Activated CD4-positive, alpha-beta T cell treated with anti-CD3 and anti-CD28 coated beads for 4 hours (primary cell): ENCODE measurements around the gene CCDC141.

Source experiments
- DNase-seq, 2 donors: peaks; one replicate each; pipeline ENCODE4 v3.0.0-alpha.2; 2020

Gene CCDC141

DNA sequence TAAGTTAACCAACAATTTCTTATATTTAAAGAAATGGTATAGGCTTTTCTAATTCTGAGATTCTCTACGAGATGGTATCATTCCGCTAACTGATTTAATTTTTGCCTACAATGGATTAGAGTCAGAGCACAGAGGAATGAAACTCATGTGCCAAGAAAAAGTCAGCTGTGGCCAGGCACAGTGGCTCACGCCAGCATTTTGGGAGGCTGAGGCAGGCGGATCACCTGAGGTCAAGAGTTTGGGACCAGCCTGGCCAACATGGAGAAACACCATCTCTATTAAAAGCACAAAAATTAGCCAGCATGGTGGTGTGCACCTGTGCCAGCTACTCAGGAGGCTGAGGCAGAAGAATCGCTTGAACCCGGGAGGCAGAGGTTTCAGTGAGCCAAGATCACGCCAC is 225.8 kb downstream of the CCDC141 start:
- no peak for DNase-seq

DNA sequence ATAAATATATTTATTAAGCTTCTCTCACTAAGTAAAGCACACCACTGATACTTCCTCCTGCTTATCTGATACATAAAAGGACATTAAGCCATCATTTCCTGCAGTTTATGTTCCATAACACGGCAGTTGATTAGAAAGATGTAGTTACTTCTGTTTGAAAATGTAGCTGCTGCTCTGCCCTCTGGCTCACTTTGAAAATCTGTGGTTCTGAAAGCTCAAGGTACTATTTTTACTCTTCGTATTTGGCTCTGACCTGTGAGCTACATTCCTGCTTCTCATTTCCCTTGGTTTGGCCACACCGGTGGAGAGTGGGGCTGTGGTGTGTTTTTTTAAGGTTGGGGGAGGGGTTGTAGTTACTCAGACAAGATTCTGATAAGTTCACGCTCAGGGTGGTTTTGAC is 229.9 kb downstream of the CCDC141 start:
- no peak for DNase-seq

DNA sequence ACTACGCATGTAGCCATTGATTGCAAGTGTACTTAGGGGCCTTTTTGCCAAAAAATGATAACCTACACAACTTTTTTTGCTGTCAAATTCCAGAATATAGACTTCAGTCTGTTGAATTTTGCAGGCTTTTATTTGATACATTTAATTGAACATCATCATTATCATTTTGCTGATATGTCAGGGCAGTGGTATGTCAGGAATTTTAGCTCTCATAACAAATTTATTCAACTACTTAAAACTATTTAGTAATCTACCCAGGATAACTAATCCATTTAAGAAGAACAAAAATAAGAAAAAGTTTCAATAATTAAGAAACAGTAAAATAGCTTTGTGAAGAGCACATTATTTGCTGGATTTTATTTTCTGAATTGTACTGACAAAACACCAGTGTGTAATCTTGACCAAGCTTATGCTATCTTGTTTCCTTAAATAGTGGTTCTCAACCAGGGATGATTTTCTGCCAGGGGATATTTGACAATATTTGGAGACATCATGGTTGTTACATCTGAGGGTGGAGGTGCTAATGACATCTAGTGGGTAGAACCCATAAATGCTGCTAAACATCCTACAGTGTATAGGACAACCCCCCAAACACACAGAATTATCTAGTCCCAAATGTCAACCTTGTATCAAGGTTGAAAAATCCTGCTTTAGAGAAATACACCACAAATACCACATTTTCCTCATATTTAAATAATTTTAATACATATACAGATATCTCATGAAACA is 230.6 kb downstream of the CCDC141 start:
- no peak for DNase-seq

DNA sequence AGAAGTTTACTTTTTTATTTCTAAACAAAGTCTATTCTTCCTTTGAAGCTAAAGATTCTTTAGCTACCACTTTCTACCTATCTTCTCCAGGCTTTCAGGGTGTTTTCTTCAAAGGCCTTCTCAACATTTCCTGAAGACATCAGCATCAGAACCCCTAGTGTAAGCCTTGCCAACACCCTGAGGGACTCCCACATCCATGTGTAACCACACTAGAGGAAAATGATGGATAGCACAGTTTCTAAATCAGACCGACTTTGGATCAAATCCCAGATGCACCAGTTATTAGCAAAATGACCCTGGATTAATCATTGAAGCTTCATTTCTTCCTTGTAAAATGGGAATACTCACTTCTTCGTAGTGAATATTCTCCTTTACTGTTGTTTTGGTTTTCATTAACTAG is 238.0 kb downstream of the CCDC141 start:
- no peak for DNase-seq

DNA sequence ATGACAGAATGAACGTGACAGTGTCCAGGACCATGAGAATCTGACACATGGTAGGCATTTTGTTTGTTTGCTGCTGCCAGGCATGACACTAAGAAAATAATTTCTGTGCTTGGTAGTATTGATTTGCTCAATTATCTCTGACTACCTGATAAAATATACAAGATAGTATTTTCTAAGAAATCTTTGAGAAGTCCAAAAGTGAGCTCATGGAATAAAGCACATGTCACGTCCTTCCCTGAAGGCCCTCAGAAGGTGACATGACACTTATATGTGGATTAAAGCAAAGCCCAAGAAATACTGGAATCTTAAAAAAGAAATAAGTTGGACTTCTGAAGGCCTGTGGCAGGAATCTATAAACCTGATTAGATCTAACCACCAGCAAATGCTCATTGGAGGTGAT is 238.9 kb downstream of the CCDC141 start:
- no peak for DNase-seq

DNA sequence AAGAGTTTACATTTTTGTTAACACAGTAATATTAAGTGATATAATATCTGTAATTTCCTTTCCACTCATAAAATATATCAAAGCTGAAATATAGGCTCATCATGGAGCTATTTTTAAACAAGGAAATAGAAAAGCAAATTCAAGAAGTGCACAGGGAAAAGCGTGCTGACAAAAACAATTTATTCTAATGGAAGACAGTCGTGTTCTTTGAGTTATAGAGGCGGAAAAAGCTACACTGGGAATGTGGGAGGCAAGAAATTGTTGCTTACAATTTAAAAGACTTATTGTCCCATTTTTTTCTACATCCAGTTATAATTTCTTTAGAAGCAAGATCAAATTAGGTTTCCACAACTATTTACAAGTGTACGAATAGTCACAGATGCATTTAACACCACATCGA is 239.5 kb downstream of the CCDC141 start:
- DNase-seq: no peak

DNA sequence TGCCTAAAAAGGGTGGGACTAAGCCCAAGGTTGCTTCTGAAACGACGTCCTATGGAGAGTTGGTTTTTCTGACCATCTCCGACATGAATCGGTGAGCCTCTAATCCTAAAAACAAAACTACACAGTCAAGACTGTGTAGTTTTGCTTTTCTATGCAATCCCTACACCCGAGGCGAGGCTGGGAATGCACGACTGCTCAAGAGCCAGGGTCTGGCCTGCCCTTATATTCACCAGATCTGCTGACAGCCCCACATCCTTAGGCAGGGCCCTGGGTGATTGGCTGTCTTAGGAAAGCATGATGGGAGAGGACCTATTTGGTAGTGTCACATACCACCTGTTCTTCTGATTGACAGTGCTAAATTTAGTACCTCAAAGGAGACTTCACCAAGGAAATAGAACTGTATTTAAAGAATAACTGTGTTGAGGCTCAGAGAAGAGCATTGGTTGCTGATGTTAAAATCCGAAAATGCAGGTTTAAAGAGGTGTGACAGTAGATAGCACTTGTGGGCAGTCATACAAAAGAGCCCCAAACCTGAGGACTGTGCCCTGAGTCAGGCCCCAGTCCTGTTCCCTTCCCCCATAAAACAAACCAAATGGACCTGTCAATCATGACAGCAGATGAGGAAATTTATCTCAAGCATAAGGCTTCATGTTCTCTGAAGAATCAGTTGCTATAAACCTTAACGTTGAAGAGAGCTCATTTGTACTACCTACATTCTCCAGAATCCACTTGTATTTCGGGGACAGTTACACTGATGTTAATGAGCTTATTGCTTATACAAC is 242.5 kb downstream of the CCDC141 start, which contains the start of gene TTN:
Gene TTN, minus strand, starts transcription at position 197 of the 782 bp plus-strand sequence. CDS start 2,781 bp downstream, outside the sequence.
- no peak for DNase-seq

DNA sequence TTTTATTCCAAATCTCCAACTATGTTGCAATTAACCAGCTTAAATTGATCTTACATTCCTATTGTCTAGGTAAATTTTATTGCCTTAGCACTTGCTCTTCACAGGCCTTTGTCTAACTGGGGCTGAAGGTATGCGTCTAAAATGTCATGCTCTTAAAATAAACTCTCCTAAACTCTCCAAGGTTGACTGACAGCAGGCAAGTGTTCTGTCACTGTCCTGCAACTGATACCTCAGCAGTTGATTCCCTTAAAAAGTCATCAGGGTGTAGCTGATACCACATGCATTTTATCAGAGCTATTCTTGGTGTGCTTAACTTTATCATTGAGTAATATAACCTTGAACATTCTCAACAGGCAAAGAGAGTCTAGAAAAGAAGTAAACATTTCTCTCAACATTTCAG is 243.4 kb downstream of the CCDC141 start:
- DNase-seq: no peak

DNA sequence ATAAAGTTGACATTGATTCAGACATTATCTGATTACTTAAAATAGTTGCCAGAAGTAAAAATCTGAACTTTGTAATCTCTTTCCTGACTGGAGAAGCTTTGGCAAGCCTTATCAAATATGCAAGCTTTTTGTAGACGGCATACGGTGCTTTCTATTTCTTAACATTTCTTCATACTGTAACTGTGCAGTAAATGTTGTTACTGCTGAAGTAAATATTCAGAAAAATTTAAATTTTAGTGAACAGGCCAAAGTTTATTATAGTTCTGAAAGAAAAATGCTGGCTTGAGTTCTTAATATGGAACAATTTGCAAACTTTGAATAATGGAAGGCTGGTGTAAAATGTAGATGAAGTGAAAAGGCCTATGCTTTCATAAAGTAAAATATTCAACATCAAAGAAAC is 244.5 kb downstream of the CCDC141 start:
- DNase-seq: no peak

DNA sequence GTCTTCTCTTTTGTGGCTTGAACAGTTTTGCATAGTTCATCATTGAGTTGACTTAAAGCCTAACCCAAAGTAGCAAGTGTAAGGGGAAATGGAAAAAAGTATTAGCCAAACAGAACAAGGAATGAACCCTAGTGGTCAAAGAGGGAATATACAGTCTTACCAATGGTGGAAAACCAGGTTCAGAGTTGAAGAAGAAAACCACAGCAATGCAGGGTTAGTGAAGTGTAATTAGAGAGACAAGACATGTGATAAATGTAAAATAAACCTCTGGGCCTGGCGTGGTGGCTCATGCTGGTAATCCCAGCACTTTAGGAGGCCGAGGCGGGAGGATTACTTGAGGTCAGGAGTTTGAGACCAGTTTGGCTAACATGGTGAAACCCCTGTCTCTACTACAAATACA is 245.1 kb downstream of the CCDC141 start:
- DNase-seq: no peak

DNA sequence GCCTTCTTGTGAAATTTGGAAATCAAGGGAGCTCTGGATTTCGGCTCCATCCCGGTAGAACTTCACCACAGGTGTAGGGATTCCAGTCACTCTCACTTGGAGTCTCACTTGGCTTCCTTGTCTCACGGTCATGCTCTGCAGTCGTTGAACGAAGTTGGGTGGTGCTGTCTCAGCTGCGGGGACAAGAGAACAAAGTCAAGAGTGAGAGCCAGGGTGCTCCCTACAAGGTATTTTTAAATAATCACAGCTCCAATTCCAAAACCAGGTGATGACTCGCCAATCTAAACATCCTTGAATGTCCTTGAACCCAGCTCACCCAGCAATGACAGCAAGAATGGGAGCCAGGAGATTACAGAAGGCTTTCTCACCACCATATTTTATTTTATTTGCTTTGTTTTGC is 249.4 kb downstream of the CCDC141 start:
- DNase-seq: no peak

DNA sequence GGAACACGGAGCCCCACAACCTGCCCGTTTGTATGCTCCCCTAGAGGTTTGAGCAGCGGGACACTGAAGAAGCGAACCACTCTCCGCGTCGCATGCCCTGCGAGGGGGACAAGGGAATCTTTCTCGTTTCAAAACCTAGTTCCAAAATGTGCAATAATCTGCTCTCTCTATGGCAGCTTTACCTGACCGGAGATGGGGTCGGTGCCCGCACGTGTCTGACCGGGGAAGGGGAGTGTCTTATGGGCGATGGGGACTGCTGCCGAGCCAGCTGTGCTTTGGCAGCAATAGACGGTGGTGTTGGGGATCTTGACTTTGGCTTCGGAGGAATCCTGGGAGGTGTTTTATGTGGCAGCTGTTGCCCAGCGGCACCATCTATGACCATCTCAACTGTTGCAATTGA is 250.6 kb downstream of the CCDC141 start:
- DNase-seq: no peak

DNA sequence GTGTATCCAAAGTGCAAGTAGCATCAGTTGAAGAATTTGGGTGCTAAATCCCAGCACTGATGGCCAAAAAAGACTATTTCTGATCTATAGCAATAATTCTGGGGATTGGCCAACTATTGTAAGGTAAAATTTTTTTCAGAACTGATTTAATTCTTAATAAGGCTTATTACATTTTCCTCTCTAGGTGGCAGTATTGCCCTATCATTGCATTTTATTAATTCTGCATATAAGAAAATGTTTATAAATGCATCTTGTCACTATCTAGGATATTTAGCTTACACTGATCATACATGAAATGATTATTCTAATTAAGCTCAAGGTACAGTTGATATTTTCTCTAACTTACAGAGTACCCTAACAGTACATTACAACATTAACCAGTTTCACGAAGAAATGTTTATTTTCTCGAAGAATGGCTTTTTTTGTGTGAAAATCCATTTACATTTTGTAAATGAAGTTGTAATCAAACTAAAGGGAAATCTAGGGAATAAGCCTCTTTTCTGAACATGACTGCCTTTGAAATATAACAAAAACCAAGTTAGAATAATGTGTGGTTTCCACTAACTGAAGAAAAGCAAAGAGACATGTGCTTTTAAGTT is 253.8 kb downstream of the CCDC141 start:
- DNase-seq: no peak

DNA sequence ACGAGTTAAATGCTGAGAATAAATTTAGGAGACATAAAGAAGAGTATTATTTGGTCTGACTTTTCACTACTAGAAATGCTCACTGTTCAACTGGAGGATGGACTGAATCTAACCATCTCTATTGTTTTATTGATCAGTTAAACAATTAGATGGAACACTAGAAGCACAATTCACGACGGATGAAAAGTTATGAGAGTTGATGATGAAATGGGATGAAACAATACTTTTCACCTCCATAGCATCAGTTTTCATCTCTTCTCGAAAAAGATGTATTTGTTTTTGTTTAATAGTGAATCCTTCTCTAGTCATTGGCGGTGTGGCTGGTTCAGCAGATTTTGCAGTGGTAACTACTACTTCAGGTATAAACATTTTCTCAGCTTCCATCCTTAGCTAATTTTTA is 262.0 kb downstream of the CCDC141 start:
- no peak for DNase-seq

DNA sequence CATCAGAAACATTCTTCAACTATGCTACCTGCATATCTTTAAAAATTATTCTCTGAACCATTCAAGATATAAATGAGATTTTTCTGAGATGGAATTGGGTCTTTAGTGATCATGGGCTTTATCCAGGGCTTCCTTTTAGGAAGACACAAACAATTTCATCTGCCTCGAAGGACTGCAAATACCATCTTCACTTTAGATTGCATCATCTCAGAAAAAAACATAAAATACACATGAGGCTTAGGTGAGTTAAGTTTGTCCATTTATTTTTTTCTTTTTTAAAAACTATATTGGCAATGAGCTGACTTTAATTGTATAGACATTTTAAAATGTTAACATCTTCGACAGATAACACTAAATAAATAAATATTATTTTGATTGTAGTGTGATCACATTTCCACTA is 262.8 kb downstream of the CCDC141 start:
- no peak for DNase-seq

DNA sequence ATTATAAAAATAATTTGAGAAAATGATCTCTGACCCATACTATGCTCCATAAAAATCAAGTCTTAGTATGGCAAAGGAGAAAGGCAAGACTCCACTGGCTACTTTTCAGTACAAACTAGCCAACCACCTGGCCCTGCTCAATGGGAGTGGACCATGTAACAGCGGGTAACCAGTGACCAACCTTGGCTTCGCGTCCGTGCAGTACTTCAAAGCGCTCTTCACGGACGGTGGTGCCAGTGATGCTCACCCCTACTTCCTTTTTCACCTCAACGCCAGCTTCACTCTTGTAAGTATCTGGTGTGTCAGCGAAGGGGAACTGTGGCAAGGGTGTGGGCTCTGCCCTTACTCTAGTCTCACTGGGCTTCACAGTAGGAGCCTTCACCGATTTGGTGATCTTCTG is 266.0 kb downstream of the CCDC141 start:
- DNase-seq: no peak

DNA sequence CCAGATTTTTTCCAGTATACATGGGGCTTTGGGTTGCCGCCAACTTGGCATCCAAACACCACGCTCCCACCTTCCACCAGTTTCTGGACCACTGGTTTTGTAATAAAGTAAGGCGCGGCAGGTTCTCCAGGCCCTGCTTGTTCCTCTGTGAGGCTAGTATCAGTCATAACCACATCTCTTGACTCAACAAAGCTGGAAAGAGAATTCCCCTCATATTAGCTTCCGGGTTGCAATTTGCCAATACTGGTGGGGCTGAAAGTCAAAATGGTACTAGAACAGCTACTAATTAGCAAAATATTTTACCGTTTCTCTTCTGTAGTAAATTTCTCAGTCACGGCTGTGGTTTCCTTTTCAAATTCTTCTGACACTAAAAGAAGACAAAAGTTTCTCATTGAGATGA is 267.7 kb downstream of the CCDC141 start:
- DNase-seq: no peak
